Prostate gland (tissue), 2 donors: ENCODE data around the gene FNDC3B. TPM values are rescaled to one million over a fixed set of nuclear protein-coding genes. Genes with fewer than 3 reads are reported as not detected.

ENCODE experiments used
- DNase-seq: peaks from one replicate; pipeline ENCODE4 v3.0.0-alpha.2; 2019; ENCODE audit warnings: low spot score
- H3K27ac ChIP-seq, 2 donors: fragments of 200-600 bp; sonication (generic); 2 replicates each; pipeline ENCODE4 v1.5.1; 2017 to 2019
- H3K27me3 ChIP-seq: fragments of 200-600 bp; sonication (generic); replicated peaks from 2 replicates; pipeline ENCODE4 v1.5.1; 2019; ENCODE audit not compliant: insufficient read depth
- H3K36me3 ChIP-seq, 2 donors: fragments of 200-600 bp; sonication (generic); 1 replicate in 1 of 2; 2 replicates in 1 of 2; pipeline versions ENCODE4 v1.5.1 to v1.8.1; 2017 to 2019
- H3K4me1 ChIP-seq: fragments of 200-600 bp; sonication (generic); replicated peaks from 2 replicates; pipeline ENCODE4 v1.5.1; 2019
- H3K4me3 ChIP-seq, 2 donors: fragments of 200-600 bp; sonication (generic); 2 replicates each; pipeline ENCODE4 v1.5.1; 2017 to 2019
- H3K9me3 ChIP-seq: fragments of 200-600 bp; sonication (generic); 2 replicates; pipeline ENCODE4 v1.5.1; 2017
- CTCF ChIP-seq, 4 experiments: fragments of 200-600 bp in 2 of 4; fragments of 450-650 bp in 2 of 4; sonication (generic) in 2 of 4; IDR thresholded peaks; 1 replicate in 3 of 4; 2 replicates in 1 of 4; pipeline ENCODE4 v1.5.1; 2016 to 2019; ENCODE audit warnings: antibody characterized with exemption in 4 of 4, mild to moderate bottlenecking in 2 of 4, moderate library complexity in 2 of 4
- POLR2A ChIP-seq: fragments of 450-650 bp; IDR thresholded peaks from one replicate; pipeline ENCODE4 v1.6.1; 2016; ENCODE audit warnings: antibody characterized with exemption, mild to moderate bottlenecking
- POLR2AphosphoS5 ChIP-seq: sonication (generic); formaldehyde crosslinking; IDR thresholded peaks from one replicate; pipeline ENCODE4 v1.6.1; 2017; ENCODE audit warnings: antibody characterized with exemption
- WGBS: methylation state at CpG from one replicate; pipeline ENCODE4 v1.1.5; 2018; 5-methylcytosine and 5-hydroxymethylcytosine counted together
- intact Hi-C: fragments of 100-400 bp; cut with DNase I; formaldehyde crosslinking; loops from one replicate; pipeline ENCODE4 v1.14.2; 2022
- total RNA-seq, 2 donors: library from RNA; depleted of rRNA; stranded (reverse); fragments of >200 nt; gene quantifications; one replicate each; pipeline ENCODE4 v1.1.0, GENCODE V29; 2016

FNDC3B gene
- total RNA-seq, 2 donors from 2014 or later, result 35.9 to 62.4 TPM

GRCh38 chr3:172076212-172076611 lies 36.8 kb downstream of the FNDC3B start:
- Histone ChIP-seq H3K27me3 (no peaks in the 10 kb centered on the region), H3K4me3 (no peak overlapping the region), H3K27ac (no peak overlapping the region), H3K9me3 (no peaks in the 10 kb centered on the region), H3K36me3 (no peaks in the 10 kb centered on the region), H3K4me1 (no peaks in the 10 kb centered on the region)
- TF ChIP-seq POLR2AphosphoS5 (no peak), CTCF (IDR thresholded peaks at IDR 0.05) (no peak), POLR2A (no peak)
- DNase-seq, result no peak
- 78% methylated on average over 2 of the region's 2 CpGs for WGBS
- intact Hi-C loops, result no loop called here

GRCh38 chr3:172077197-172077757 lies 37.9 kb downstream of the FNDC3B start:
- TF ChIP-seq CTCF (IDR thresholded peaks at IDR 0.05), result no peak
- no peak for TF ChIP-seq POLR2A
- no peak for TF ChIP-seq POLR2AphosphoS5
- intact Hi-C loops, result no loop called here
- Histone ChIP-seq H3K9me3 (no peaks in the 10 kb centered on the region), H3K4me3 (no peak overlapping the region), H3K27me3 (no peaks in the 10 kb centered on the region), H3K27ac (no peak overlapping the region), H3K36me3 (no peaks in the 10 kb centered on the region), H3K4me1 (no peaks in the 10 kb centered on the region)
- no peak for DNase-seq
- WGBS, result 91% methylated on average over 4 of the region's 4 CpGs

- H3K4me1 ChIP-seq, result no peaks in the 10 kb centered on the region
- WGBS, result 75% methylated on average over 4 of the region's 4 CpGs
- DNase-seq, result no peak
- intact Hi-C loops, result no loop called here
- H3K36me3 ChIP-seq, result no peaks in the 10 kb centered on the region
- no peaks in the 10 kb centered on the region for H3K27me3 ChIP-seq
- no peak overlapping the region for H3K4me3 ChIP-seq
- H3K27ac ChIP-seq, result no peak overlapping the region
- H3K9me3 ChIP-seq, result no peaks in the 10 kb centered on the region
- TF ChIP-seq POLR2A (no peak), POLR2AphosphoS5 (no peak), CTCF (IDR thresholded peaks at IDR 0.05) (no peak)
Observed at GRCh38 chr3:172078244-172078643, 38.9 kb downstream of the FNDC3B start.

GRCh38 chr3:172078721-172079120 lies 39.3 kb downstream of the FNDC3B start:
- no peak for DNase-seq
- Histone ChIP-seq H3K4me3 (no peak overlapping the region), H3K27ac (no peak overlapping the region), H3K27me3 (no peaks in the 10 kb centered on the region), H3K4me1 (no peaks in the 10 kb centered on the region), H3K9me3 (no peaks in the 10 kb centered on the region), H3K36me3 (no peaks in the 10 kb centered on the region)
- WGBS, result 84% methylated on average over 6 of the region's 6 CpGs
- intact Hi-C loops, result no loop called here
- TF ChIP-seq POLR2AphosphoS5 (no peak), POLR2A (no peak), CTCF (IDR thresholded peaks at IDR 0.05) (no peak)

- no peak overlapping the region for H3K27ac ChIP-seq
- intact Hi-C loops, result no loop called here
- over 99% methylated on average over 3 of the region's 3 CpGs for WGBS
Observed at GRCh38 chr3:172079326-172079976, 40.1 kb downstream of the FNDC3B start.

More at GRCh38 chr3:172079326-172079976, 40.1 kb downstream of the FNDC3B start:
- Histone ChIP-seq H3K27me3 (no peaks in the 10 kb centered on the region), H3K9me3 (no peaks in the 10 kb centered on the region), H3K36me3 (no peaks in the 10 kb centered on the region), H3K4me3 (no peak overlapping the region), H3K4me1 (no peaks in the 10 kb centered on the region)
- TF ChIP-seq POLR2A (no peak), POLR2AphosphoS5 (no peak), CTCF (IDR thresholded peaks at IDR 0.05) (no peak)
- no peak for DNase-seq
